ENCODE results near the gene CGREF1.

The CGREF1 gene

DNA sequence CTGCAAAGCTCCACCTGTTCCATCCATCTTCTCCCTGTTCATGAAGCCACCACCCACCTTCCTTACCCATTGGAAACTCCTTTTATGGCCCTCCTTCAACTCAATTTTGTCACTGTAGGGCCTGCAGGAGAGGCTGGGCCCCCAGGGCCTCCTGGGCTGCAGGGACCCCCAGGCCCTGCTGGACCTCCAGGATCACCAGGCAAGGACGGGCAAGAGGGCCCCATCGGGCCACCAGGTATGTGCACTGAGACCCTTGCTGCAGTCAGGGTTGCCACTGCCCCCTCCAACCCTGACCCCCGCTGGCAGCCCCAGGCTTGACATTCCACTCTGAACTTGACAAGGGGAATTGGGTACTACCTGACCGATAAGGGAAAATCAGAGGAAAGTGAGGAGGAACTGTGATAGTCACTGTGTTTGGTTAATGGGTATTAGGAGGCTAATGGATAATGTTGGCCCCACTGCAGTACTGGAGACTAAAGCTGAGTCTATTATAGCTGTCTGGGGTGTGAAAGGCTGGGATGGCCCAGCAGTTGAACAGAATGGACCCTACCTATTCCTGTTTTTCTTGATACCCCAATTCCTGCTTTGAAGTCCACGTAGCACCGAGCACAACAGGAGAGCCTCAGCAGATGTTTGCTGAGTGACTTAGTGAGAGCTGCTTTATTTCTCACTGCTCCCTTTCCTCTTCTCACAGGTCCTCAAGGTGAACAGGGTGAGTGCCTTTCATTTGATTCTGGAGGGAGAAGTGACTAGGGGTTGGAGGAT is 34.4 kb downstream of the CGREF1 start:
- TF ChIP-seq, protein P1, sequence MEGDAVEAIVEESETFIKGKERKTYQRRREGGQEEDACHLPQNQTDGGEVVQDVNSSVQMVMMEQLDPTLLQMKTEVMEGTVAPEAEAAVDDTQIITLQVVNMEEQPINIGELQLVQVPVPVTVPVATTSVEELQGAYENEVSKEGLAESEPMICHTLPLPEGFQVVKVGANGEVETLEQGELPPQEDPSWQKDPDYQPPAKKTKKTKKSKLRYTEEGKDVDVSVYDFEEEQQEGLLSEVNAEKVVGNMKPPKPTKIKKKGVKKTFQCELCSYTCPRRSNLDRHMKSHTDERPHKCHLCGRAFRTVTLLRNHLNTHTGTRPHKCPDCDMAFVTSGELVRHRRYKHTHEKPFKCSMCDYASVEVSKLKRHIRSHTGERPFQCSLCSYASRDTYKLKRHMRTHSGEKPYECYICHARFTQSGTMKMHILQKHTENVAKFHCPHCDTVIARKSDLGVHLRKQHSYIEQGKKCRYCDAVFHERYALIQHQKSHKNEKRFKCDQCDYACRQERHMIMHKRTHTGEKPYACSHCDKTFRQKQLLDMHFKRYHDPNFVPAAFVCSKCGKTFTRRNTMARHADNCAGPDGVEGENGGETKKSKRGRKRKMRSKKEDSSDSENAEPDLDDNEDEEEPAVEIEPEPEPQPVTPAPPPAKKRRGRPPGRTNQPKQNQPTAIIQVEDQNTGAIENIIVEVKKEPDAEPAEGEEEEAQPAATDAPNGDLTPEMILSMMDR (IDR thresholded peaks at IDR 0.05; ENCODE audit: extremely low read depth, missing control alignments) = no peak
- no peak for DNase-seq (ENCODE audit: low spot score)

DNA sequence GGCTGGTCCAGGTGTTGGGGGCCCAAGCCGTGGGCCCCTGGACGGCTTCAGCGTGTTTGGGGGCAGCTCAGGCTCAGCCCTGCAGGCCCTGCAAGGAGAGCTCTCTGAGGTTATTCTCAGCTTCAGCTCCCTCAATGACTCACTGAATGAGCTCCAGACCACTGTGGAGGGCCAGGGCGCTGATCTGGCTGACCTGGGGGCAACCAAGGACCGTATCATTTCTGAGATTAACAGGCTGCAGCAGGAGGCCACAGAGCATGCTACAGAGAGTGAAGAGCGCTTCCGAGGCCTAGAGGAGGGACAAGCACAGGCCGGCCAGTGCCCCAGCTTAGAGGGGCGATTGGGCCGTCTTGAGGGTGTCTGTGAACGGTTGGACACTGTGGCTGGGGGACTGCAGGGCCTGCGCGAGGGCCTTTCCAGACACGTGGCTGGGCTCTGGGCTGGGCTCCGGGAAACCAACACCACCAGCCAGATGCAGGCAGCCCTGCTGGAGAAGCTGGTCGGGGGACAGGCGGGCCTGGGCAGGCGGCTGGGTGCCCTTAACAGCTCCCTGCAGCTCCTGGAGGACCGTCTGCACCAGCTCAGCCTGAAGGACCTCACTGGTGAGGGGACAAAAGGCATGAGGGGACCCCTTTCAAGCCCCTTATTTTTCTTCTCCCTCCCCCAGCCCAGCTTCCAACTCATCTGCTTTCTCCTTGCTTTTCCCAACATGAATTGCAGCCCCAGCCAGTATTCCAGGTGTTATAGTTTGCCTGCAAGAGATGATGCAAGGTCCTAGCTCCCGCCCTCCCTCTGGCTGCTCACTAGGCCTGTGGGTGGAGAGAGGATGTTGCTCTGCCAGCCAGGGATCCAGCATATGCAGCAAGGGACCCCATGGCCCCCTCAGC is 35.3 kb downstream of the CGREF1 start:
- TF ChIP-seq, protein P1 (IDR thresholded peaks at IDR 0.05; ENCODE audit: extremely low read depth, missing control alignments) = no peak
- DNase-seq (ENCODE audit: low spot score) = no peak

DNA sequence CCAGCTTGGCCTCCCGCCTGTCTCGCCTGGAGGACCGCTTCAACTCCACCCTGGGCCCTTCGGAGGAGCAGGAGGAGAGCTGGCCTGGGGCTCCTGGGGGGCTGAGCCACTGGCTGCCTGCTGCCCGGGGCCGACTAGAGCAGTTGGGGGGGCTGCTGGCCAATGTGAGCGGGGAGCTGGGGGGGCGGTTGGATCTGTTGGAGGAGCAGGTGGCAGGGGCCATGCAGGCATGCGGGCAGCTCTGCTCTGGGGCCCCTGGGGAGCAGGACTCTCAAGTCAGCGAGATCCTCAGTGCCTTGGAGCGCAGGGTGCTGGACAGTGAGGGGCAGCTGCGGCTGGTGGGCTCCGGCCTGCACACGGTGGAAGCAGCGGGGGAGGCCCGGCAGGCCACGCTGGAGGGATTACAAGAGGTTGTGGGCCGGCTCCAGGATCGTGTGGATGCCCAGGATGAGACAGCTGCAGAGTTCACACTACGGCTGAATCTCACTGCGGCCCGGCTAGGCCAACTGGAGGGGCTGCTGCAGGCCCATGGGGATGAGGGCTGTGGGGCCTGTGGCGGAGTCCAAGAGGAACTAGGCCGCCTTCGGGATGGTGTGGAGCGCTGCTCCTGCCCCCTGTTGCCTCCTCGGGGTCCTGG is 36.0 kb downstream of the CGREF1 start:
- TF ChIP-seq, protein P1 (IDR thresholded peaks at IDR 0.05; ENCODE audit: extremely low read depth, missing control alignments) = no peak
- DNase-seq (ENCODE audit: low spot score) = no peak

DNA sequence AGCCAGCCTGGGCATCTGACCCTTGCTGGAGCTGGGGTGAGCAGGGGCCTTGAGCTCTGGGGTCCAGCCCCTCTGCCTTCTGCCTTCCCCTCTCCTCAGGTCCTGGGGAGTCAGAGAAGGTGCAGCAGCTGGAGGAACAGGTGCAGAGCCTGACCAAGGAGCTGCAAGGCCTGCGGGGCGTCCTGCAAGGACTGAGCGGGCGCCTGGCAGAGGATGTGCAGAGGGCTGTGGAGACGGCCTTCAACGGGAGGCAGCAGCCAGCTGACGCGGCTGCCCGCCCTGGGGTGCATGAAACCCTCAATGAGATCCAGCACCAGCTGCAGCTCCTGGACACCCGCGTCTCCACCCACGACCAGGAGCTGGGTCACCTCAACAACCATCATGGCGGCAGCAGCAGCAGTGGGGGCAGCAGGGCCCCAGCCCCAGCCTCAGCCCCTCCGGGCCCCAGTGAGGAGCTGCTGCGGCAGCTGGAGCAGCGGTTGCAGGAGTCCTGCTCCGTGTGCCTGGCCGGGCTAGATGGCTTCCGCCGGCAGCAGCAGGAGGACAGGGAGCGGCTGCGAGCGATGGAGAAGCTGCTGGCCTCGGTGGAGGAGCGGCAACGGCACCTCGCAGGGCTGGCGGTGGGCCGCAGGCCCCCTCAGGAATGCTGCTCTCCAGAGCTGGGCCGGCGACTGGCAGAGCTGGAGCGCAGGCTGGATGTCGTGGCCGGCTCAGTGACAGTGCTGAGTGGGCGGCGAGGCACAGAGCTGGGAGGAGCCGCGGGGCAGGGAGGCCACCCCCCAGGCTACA is 36.8 kb downstream of the CGREF1 start:
- TF ChIP-seq, protein P1 (IDR thresholded peaks at IDR 0.05; ENCODE audit: extremely low read depth, missing control alignments) = no peak
- no peak for DNase-seq (ENCODE audit: low spot score)

DNA sequence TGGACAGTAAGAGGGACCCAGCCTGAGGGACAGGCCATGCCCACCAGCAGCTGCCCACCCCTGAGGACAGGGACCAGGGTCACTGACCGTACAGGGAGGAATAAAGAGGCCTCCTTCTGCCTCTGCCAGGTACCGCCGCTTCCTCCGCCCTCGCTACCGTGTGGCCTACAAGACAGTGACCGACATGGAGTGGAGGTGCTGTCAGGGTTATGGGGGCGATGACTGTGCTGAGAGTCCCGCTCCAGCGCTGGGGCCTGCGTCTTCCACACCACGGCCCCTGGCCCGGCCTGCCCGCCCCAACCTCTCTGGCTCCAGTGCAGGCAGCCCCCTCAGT is 38.4 kb downstream of the CGREF1 start:
- TF ChIP-seq, protein P1 (IDR thresholded peaks at IDR 0.05; ENCODE audit: extremely low read depth, missing control alignments) = no peak
- no peak for DNase-seq (ENCODE audit: low spot score)

DNA sequence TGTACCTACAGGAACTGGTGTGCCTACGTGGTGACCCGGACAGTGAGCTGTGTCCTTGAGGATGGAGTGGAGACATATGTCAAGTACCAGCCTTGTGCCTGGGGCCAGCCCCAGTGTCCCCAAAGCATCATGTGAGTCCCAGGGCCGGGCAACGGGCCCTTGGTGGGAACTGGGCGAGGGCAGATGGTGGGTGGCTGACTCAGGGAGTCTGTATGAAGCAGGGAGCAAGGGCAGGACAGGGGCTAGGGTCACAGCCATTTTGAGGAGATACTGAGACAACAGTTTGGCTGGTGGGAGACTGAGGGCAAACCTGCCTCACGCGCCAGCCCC is 38.8 kb downstream of the CGREF1 start:
- TF ChIP-seq, protein P1 (IDR thresholded peaks at IDR 0.05; ENCODE audit: extremely low read depth, missing control alignments) = no peak
- DNase-seq (ENCODE audit: low spot score) = no peak
